ENCODE data around the gene CGREF1. TPM values are rescaled to one million over a fixed set of nuclear protein-coding genes. Genes with fewer than 3 reads are reported as not detected.

Gene CGREF1
- total RNA-seq, 1 experiment from 2014 or later: 0.37 TPM

- CTCF ChIA-PET: interaction anchor here (0.6 to 0.7 kb wide), 2 partner anchors 36 to 95 kb away, joined by 3 read pairs; no protein-coding TSS in a partner anchor
- H3K79me2 ChIP-seq (ENCODE audit: low read depth): no peaks in the 10 kb centered on the region
- H3K9me3 ChIP-seq (ENCODE audit: insufficient read depth, low read depth): no peaks in the 10 kb centered on the region
- no peak overlapping the region for H3K27ac ChIP-seq
- H3F3A ChIP-seq (ENCODE audit: insufficient read depth, low read depth): peaks cover 15% of the 10 kb centered on the region
- H3K9me2 ChIP-seq (ENCODE audit: insufficient read depth): no peaks in the 10 kb centered on the region
- H3K4me3 ChIP-seq: no peak overlapping the region
- DNase-seq: no peak
- peaks cover 6% of the 10 kb centered on the region for H3K4me1 ChIP-seq (replicated peaks; ENCODE audit: insufficient read depth)
- no peak overlapping the region for H2AFZ ChIP-seq
- no TSS peak for BruUV-seq (replicated peaks)
- H4K20me1 ChIP-seq (ENCODE audit: insufficient read depth): no peaks in the 10 kb centered on the region
- TF ChIP-seq EZH2 (IDR thresholded peaks at IDR 0.05; ENCODE audit: low read depth) (no peak), CTCF (conservative IDR thresholded peaks at IDR 0.05) (no peak)
- no peaks in the 10 kb centered on the region for H3K27me3 ChIP-seq (ENCODE audit: insufficient read depth, low read depth)
- POLR2A ChIA-PET (ENCODE audit: unreplicated experiment): interaction anchor here (0.6 kb wide), 1 partner anchor 726 kb away, joined by 18 read pairs; no protein-coding TSS in a partner anchor
- peaks cover 15% of the 10 kb centered on the region for H3K36me3 ChIP-seq (ENCODE audit: low read depth)
- intact Hi-C loops (cut with micrococcal nuclease; ENCODE audit: unreplicated experiment): no loop called here
- H3K4me2 ChIP-seq: no peak overlapping the region
Observed at GRCh38 chr2:27054721-27055120, 64.2 kb downstream of the CGREF1 start.

- Histone ChIP-seq H3K27me3 (ENCODE audit: insufficient read depth, low read depth) (no peaks in the 10 kb centered on the region), H3F3A (ENCODE audit: insufficient read depth, low read depth) (peaks cover 22% of the 10 kb centered on the region), H3K4me3 (no peak overlapping the region), H3K4me2 (no peak overlapping the region), H3K9me3 (ENCODE audit: insufficient read depth, low read depth) (no peaks in the 10 kb centered on the region), H3K79me2 (ENCODE audit: low read depth) (no peaks in the 10 kb centered on the region), H3K27ac (no peak overlapping the region), H3K9me2 (ENCODE audit: insufficient read depth) (no peaks in the 10 kb centered on the region), H3K36me3 (ENCODE audit: low read depth) (peaks cover 15% of the 10 kb centered on the region), H4K20me1 (ENCODE audit: insufficient read depth) (no peaks in the 10 kb centered on the region), H2AFZ (no peak overlapping the region), H3K4me1 (replicated peaks; ENCODE audit: insufficient read depth) (peaks cover 14% of the 10 kb centered on the region)
- CTCF ChIA-PET: no interaction called here
- no peak for TF ChIP-seq EZH2 (IDR thresholded peaks at IDR 0.05; ENCODE audit: low read depth)
- TF ChIP-seq CTCF (conservative IDR thresholded peaks at IDR 0.05): no peak
- intact Hi-C loops (cut with micrococcal nuclease; ENCODE audit: unreplicated experiment): no loop called here
- no TSS peak for BruUV-seq (replicated peaks)
- POLR2A ChIA-PET (ENCODE audit: unreplicated experiment): no interaction called here
- DNase-seq: no peak
Observed at GRCh38 chr2:27053776-27054175, 65.2 kb downstream of the CGREF1 start.

- CTCF ChIA-PET: no interaction called here
- POLR2A ChIA-PET (ENCODE audit: unreplicated experiment): no interaction called here
Observed at GRCh38 chr2:27053321-27053720, 65.6 kb downstream of the CGREF1 start.

More at GRCh38 chr2:27053321-27053720, 65.6 kb downstream of the CGREF1 start:
- no peak overlapping the region for H3K4me2 ChIP-seq
- DNase-seq: no peak
- H3K36me3 ChIP-seq (ENCODE audit: low read depth): peaks cover 15% of the 10 kb centered on the region
- no peak overlapping the region for H2AFZ ChIP-seq
- no peaks in the 10 kb centered on the region for H3K9me2 ChIP-seq (ENCODE audit: insufficient read depth)
- peaks cover 22% of the 10 kb centered on the region for H3F3A ChIP-seq (ENCODE audit: insufficient read depth, low read depth)
- no peaks in the 10 kb centered on the region for H3K9me3 ChIP-seq (ENCODE audit: insufficient read depth, low read depth)
- no TSS peak for BruUV-seq (replicated peaks)
- H3K27ac ChIP-seq: no peak overlapping the region
- TF ChIP-seq EZH2 (IDR thresholded peaks at IDR 0.05; ENCODE audit: low read depth): no peak
- TF ChIP-seq CTCF (conservative IDR thresholded peaks at IDR 0.05): no peak
- peaks cover 14% of the 10 kb centered on the region for H3K4me1 ChIP-seq (replicated peaks; ENCODE audit: insufficient read depth)
- H3K27me3 ChIP-seq (ENCODE audit: insufficient read depth, low read depth): no peaks in the 10 kb centered on the region
- intact Hi-C loops (cut with micrococcal nuclease; ENCODE audit: unreplicated experiment): no loop called here
- no peak overlapping the region for H3K4me3 ChIP-seq
- H4K20me1 ChIP-seq (ENCODE audit: insufficient read depth): no peaks in the 10 kb centered on the region
- no peaks in the 10 kb centered on the region for H3K79me2 ChIP-seq (ENCODE audit: low read depth)

All from PC-9 (cell line).